Cardiac fibroblast (primary cell): ENCODE data around the gene NOL8.

Experiments
- DNase-seq, 2 donors: peaks; one replicate each; pipeline versions ENCODE4 v3.0.0 to v3.0.0-alpha.2; 2010; ENCODE audit warnings: low read depth in 2 of 2
- H3K4me3 ChIP-seq, 2 donors: replicated peaks in 1 of 2; 1 replicate in 1 of 2; 2 replicates in 1 of 2; pipeline ENCODE4 v1.5.1; 2011; ENCODE audit warnings: low read depth in 2 of 2, low read length in 2 of 2, mild to moderate bottlenecking in 2 of 2, moderate library complexity in 1 of 2
- CTCF ChIP-seq: IDR thresholded peaks from one replicate; pipeline ENCODE4 v1.5.1; 2011; ENCODE audit warnings: low read depth, mild to moderate bottlenecking, low read length, inconsistent platforms

NOL8 gene

GRCh38 chr9:92291577-92291976 is 33.6 kb downstream of the NOL8 start:
- no peak for TF ChIP-seq CTCF
- H3K4me3 ChIP-seq: peak overlapping the region in 1 of 2 donors; percentile 13
- DNase-seq: no peak

- TF ChIP-seq CTCF: no peak
- no peak overlapping the region for H3K4me3 ChIP-seq
- no peak for DNase-seq
Observed at GRCh38 chr9:92290785-92291429, 34.2 kb downstream of the NOL8 start.

- TF ChIP-seq CTCF: no peak
- H3K4me3 ChIP-seq: no peak overlapping the region
- DNase-seq: peak; percentile 41 to 72
Observed at GRCh38 chr9:92289708-92290390, 35.3 kb downstream of the NOL8 start.

- DNase-seq: no peak
- no peak for TF ChIP-seq CTCF
Observed at GRCh38 chr9:92279302-92279701, 45.8 kb downstream of the NOL8 start.

GRCh38 chr9:92278110-92278509 is 47.0 kb downstream of the NOL8 start:
- H3K4me3 ChIP-seq: no peak overlapping the region
- no peak for TF ChIP-seq CTCF
- peak in 1 of 2 donors; percentile 65 for DNase-seq

More at GRCh38 chr9:92279302-92279701, 45.8 kb downstream of the NOL8 start:
- no peak overlapping the region for H3K4me3 ChIP-seq

GRCh38 chr9:92276331-92277032 is 48.7 kb downstream of the NOL8 start:
- no peak overlapping the region for H3K4me3 ChIP-seq
- peak in 1 of 2 donors; percentile 5 for DNase-seq
- TF ChIP-seq CTCF: no peak
